PC-9 (cell line): Measurements from ENCODE around the gene ME1. TPM values are rescaled to one million over a fixed set of nuclear protein-coding genes. Genes with fewer than 3 reads are reported as not detected.

Experiments
- BruUV-seq: library from RNA; stranded (reverse); fragments of 400-500 nt; replicated peaks from 2 replicates; lab custom pipeline; 2021; lab: Mats Ljungman, UMichigan
- CTCF ChIA-PET: fragments of 300-600 bp; sonication (Branson Sonifier 250); formaldehyde crosslinking; loops from one replicate; lab custom pipeline; 2022; ENCODE audit warnings: antibody characterized with exemption; lab: Charles Lee
- POLR2A ChIA-PET: fragments of 300-600 bp; sonication (Branson Sonifier 250); formaldehyde crosslinking; loops from one replicate; lab custom pipeline; 2022; ENCODE audit warnings: antibody characterized with exemption; ENCODE audit not compliant: unreplicated experiment; lab: Charles Lee
- DNase-seq, 2 experiments: peaks; one replicate each; pipeline versions ENCODE4 v3.0.0 to v3.0.0-alpha.2; 2015 to 2022; ENCODE audit warnings: mixed read lengths in 1 of 2
- H2AFZ ChIP-seq: fragments of 200-600 bp; sonication (generic); 2 replicates; pipeline ENCODE4 v1.8.1; 2017; ENCODE audit warnings: antibody characterized with exemption
- H3F3A ChIP-seq: fragments of 200-600 bp; sonication (generic); 2 replicates; pipeline ENCODE4 v1.8.1; 2017; ENCODE audit warnings: antibody characterized with exemption, mild to moderate bottlenecking, low read depth; ENCODE audit not compliant: insufficient read depth
- H3K27ac ChIP-seq: fragments of 200-600 bp; sonication (generic); 2 replicates; pipeline ENCODE4 v1.6.1; 2016; ENCODE audit warnings: mixed run types
- H3K27me3 ChIP-seq: fragments of 200-600 bp; sonication (generic); 2 replicates; pipeline ENCODE4 v1.6.1; 2016; ENCODE audit warnings: low read depth, mixed run types; ENCODE audit not compliant: insufficient read depth
- H3K36me3 ChIP-seq: fragments of 200-600 bp; sonication (generic); 2 replicates; pipeline ENCODE4 v1.6.1; 2016; ENCODE audit warnings: low read depth, mixed run types
- H3K4me1 ChIP-seq: fragments of 200-600 bp; sonication (generic); replicated peaks from 2 replicates; pipeline ENCODE4 v1.6.1; 2016; ENCODE audit warnings: mixed run types; ENCODE audit not compliant: insufficient read depth
- H3K4me2 ChIP-seq: fragments of 200-600 bp; sonication (generic); 2 replicates; pipeline ENCODE4 v1.6.1; 2017; ENCODE audit warnings: mixed run types
- H3K4me3 ChIP-seq: fragments of 200-600 bp; sonication (generic); 2 replicates; pipeline ENCODE4 v1.6.1; 2016; ENCODE audit warnings: mixed run types
- H3K79me2 ChIP-seq: fragments of 200-600 bp; sonication (generic); 2 replicates; pipeline ENCODE4 v1.6.1; 2017; ENCODE audit warnings: low read depth, mixed run types
- H3K9me2 ChIP-seq: fragments of 200-600 bp; sonication (generic); 2 replicates; pipeline ENCODE4 v1.8.1; 2017; ENCODE audit warnings: mild to moderate bottlenecking; ENCODE audit not compliant: insufficient read depth
- H3K9me3 ChIP-seq: fragments of 200-600 bp; sonication (generic); 2 replicates; pipeline ENCODE4 v1.8.1; 2016; ENCODE audit warnings: low read depth; ENCODE audit not compliant: insufficient read depth
- H4K20me1 ChIP-seq: fragments of 200-600 bp; sonication (generic); 2 replicates; pipeline ENCODE4 v1.8.1; 2017; ENCODE audit not compliant: insufficient read depth
- CTCF ChIP-seq: fragments of 200-600 bp; sonication (generic); conservative IDR thresholded peaks from 2 replicates; pipeline ENCODE4 v1.6.1; 2017; ENCODE audit warnings: mixed run types, antibody characterized with exemption, mild to moderate bottlenecking, moderate library complexity
- EZH2 ChIP-seq: fragments of 200-600 bp; sonication (generic); IDR thresholded peaks from 2 replicates; pipeline ENCODE4 v1.8.0; 2017; ENCODE audit warnings: antibody characterized with exemption, low read depth
- intact Hi-C: fragments of 100-400 bp; cut with micrococcal nuclease; formaldehyde crosslinking; loops from one replicate; pipeline ENCODE4 v1.10.0; 2022; ENCODE audit not compliant: unreplicated experiment
- total RNA-seq: library from RNA; stranded (reverse); gene quantifications from 2 replicates; pipeline ENCODE4 v1.2.3, GENCODE V29; 2021

ME1 gene
- total RNA-seq, 1 experiment from 2014 or later = 111 TPM

GRCh38 chr6:83381949-83382348 lies 48.9 kb downstream of the ME1 start:
- DNase-seq = no peak
- TF ChIP-seq CTCF (no peak), EZH2 (no peak)
- POLR2A ChIA-PET = no interaction called here
- Histone ChIP-seq H3K4me1 (no peaks in the 10 kb centered on the region), H4K20me1 (0 out of 2 replicates have a peak, but pooled peaks cover 4% of the 10 kb centered on the region), H3K27ac (no peak overlapping the region), H2AFZ (no peak overlapping the region), H3K36me3 (no peaks in the 10 kb centered on the region), H3K9me3 (no peaks in the 10 kb centered on the region), H3K27me3 (no peaks in the 10 kb centered on the region), H3K4me3 (no peak overlapping the region), H3K4me2 (no peak overlapping the region), H3K79me2 (no peaks in the 10 kb centered on the region), H3K9me2 (no peaks in the 10 kb centered on the region), H3F3A (no peaks in the 10 kb centered on the region)
- BruUV-seq = no TSS peak
- CTCF ChIA-PET = no interaction called here
- intact Hi-C loops = no loop called here

GRCh38 chr6:83378621-83379388 lies 52.0 kb downstream of the ME1 start:
- H3K4me3 ChIP-seq = no peak overlapping the region
- DNase-seq = no peak
- no peak overlapping the region for H3K4me2 ChIP-seq
- no peak overlapping the region for H3K27ac ChIP-seq
- H3K27me3 ChIP-seq = no peaks in the 10 kb centered on the region
- CTCF ChIA-PET = no interaction called here
- intact Hi-C loops = no loop called here
- no peaks in the 10 kb centered on the region for H4K20me1 ChIP-seq
- POLR2A ChIA-PET = no interaction called here
- no peaks in the 10 kb centered on the region for H3F3A ChIP-seq
- no peak overlapping the region for H2AFZ ChIP-seq
- TF ChIP-seq CTCF = no peak
- no peak for TF ChIP-seq EZH2
- H3K9me3 ChIP-seq = no peaks in the 10 kb centered on the region
- H3K79me2 ChIP-seq = no peaks in the 10 kb centered on the region
- no peaks in the 10 kb centered on the region for H3K36me3 ChIP-seq
- no peaks in the 10 kb centered on the region for H3K9me2 ChIP-seq
- BruUV-seq = no TSS peak
- no peaks in the 10 kb centered on the region for H3K4me1 ChIP-seq

GRCh38 chr6:83371423-83371822 lies 59.4 kb downstream of the ME1 start:
- intact Hi-C loops = no loop called here
- Histone ChIP-seq H4K20me1 (no peaks in the 10 kb centered on the region), H3K9me3 (no peaks in the 10 kb centered on the region), H3K4me2 (no peak overlapping the region), H3K9me2 (no peaks in the 10 kb centered on the region), H3F3A (no peaks in the 10 kb centered on the region), H3K79me2 (no peaks in the 10 kb centered on the region), H3K36me3 (no peaks in the 10 kb centered on the region), H3K27ac (no peak overlapping the region), H3K27me3 (no peaks in the 10 kb centered on the region), H3K4me1 (no peaks in the 10 kb centered on the region), H3K4me3 (no peak overlapping the region), H2AFZ (no peak overlapping the region)
- TF ChIP-seq CTCF = no peak
- TF ChIP-seq EZH2 = no peak
- POLR2A ChIA-PET = no interaction called here
- CTCF ChIA-PET = no interaction called here
- DNase-seq = no peak
- BruUV-seq = no TSS peak
